ENCODE data around the gene CCDC142.

DNA sequence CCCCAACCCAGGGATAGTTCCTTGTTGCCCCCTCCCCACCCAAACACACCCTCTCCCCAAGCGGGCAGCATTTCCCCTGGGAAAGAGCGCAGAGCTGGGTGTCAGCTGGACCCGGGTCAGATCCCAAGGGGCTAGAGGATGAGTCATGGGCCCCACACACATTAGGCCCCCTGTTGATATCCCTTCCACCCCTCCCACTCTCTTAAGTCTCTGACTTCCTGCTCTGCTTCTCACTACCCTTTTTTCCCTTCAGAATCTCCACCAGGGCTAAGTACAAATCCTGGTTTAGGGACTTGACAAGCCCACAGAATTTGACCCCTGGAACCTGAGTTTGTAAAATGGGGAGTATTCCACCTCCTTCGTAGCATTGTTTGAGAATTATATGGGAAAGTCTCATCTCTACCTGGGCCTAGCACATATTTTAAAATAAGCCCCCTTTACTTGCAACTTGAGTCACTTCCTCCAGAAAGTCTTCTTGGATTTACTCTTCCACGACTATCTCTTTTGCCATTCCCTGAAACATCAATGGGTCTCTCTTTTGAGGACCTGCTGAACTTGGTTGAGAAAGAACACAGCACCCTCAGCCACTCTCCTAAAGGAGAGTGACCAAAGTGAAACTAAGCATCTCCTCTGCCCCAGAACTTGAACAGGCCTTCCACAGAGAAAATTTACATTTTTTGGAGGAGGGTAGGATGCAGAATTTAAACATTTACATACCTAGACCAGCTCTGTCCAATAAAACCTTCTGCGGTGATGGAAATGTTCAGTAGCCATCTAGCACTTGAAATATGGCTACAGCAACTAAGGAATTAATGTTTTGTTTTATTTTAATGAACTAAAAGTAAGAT, 45.7 kb downstream of the CCDC142 start:
- TF ChIP-seq, protein P1, sequence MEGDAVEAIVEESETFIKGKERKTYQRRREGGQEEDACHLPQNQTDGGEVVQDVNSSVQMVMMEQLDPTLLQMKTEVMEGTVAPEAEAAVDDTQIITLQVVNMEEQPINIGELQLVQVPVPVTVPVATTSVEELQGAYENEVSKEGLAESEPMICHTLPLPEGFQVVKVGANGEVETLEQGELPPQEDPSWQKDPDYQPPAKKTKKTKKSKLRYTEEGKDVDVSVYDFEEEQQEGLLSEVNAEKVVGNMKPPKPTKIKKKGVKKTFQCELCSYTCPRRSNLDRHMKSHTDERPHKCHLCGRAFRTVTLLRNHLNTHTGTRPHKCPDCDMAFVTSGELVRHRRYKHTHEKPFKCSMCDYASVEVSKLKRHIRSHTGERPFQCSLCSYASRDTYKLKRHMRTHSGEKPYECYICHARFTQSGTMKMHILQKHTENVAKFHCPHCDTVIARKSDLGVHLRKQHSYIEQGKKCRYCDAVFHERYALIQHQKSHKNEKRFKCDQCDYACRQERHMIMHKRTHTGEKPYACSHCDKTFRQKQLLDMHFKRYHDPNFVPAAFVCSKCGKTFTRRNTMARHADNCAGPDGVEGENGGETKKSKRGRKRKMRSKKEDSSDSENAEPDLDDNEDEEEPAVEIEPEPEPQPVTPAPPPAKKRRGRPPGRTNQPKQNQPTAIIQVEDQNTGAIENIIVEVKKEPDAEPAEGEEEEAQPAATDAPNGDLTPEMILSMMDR (conservative IDR thresholded peaks at IDR 0.05): no peak
- TF ChIP-seq EZH2 (IDR thresholded peaks at IDR 0.05; ENCODE audit: low read depth): no peak
